8988T (cell line): ENCODE data around the gene CERK.
"Not testable (repeated sequence)": the region's sequence is repeated elsewhere in the genome, so short reads cannot be mapped to it uniquely, and the experiment has no call there.

Experiments
- DNase-seq: peaks from one replicate; pipeline ENCODE4 v3.0.0; 2011

Gene CERK

GRCh38 chr22:46748908-46749675 is 11.0 kb upstream of the CERK start:
- DNase-seq, result no peak

DNA sequence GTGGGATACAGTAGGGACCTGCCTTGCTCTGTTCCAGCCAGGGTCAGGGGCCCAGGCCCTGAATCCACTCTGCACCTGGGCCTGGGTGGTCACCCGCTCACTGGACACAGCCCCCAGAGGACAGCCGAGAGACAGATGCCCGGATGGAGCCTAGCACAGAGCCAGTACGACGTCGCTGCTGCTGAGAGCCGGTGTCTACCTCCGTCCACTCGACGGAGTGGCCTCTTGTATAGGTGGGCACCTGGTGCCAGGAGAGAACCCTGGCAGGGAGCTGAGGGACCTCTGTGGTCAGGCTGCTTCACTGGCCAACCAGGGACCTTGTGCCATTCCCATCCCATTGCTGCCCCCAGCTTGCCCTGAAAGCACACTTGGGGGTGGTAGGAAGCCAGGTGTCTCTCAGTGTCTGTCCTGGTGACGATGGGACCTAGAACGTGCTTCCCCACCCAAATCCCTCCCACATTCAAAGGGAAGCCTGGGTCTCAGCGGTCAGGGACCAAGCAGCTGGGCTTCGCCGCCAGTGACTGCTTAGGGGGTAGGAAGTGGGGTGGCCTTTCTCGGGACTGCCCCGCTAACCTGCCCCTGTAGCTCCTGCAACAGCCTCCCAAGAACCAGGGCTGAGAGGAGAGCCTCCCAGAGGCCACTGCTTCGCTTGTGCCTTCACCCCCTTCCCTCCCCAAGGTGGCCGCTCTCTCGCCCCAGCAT is 10.3 kb upstream of the CERK start:
- DNase-seq, result no peak

- no peak for DNase-seq
Observed at GRCh38 chr22:46747646-46748045, 9.6 kb upstream of the CERK start.

DNA sequence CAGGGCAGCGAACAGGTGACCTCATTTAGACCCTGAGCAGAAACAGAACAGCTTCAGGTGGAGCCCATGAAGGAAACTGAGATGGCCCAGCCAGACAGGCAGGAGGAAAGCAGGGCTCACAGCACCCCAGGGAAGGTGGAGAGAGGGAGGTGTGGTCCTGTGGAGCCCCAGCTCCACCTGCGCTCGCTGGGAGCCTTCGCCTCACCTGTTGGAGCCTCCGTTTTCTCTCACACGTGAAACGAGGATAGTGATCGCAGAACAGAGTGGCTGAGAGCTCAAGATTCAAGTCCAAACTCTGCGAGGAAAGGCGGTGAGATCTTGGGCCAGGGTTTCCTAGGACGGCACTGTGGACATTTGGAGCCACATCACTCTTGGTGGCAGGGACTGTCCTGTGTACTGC is 8.6 kb upstream of the CERK start:
- DNase-seq, result no peak

- no peak for DNase-seq
Observed at GRCh38 chr22:46746192-46746591, 8.1 kb upstream of the CERK start.

GRCh38 chr22:46744581-46744980 is 6.5 kb upstream of the CERK start:
- DNase-seq, result no peak

DNA sequence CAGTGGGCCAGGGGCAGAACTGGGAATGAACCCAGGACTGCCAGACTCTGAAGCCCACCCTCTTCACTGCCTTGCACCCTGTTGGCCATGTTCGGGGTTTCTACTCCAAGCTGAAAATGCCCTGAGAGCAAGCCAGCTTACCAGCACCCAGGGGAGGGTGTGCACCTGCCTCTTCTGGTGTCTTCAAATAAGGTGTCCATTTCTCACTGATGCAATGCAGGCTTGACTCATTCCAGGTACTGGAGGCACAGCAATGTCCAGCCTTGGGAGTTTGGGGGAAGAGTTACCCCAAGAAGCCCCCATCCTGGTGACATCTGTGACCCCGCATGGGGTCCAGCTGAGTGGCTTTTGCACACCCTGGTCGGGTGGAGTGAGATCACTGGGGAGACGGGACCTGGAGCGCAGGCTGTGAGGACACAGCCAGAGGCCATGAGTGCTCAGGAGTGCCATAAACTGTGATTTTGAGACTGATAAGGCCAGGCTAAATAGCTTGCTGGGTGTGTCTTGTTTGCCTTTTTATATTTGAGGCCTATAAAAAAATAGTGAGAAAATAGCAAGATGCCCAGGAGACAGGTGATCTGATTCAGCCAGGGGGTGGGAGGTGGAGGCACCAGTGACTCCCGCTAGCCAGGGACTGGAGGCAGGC is 4.6 kb upstream of the CERK start:
- DNase-seq, result no peak

GRCh38 chr22:46741974-46742519 is 4.0 kb upstream of the CERK start:
- no peak for DNase-seq

- no peak for DNase-seq
Observed at GRCh38 chr22:46740910-46741780, 3.1 kb upstream of the CERK start.

DNA sequence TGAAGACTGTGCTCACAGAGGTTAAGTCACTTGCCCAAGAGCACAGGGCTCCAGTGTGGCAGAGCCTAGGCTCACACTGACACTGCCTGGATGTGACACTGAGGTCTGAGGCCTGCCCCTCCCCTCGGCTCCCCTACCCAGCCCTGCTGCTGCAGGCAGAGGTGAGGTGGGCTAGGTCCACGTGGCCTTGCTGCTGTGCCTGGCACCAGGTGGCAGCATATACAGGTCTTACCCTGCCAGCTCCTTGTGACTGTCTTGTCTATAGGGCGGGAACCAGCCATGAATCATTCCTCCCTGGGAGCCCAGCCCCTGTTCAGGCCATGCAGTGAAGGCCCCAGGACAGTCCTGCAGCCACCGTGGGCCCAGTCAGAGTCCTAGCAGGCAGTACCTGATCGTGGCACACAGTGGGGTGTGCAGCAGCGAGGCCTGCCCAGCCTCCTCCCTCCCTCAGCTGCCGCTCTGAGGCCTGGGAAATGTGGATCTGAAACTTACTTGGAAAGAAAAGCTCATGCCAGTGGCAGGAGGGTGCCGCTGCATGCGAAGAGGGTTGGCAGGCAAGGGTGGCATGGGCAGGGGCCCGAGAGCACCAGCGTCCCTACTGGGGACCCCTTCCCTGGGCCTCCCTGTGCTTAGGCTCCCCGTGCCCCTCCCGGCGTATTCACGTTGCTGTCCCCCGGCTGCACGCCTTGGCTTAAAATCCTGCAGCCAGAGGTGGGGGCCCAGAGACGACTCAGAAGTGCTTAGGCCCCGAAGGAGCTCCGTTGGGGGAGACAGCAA is 1.2 kb upstream of the CERK start:
- DNase-seq, result no peak

DNA sequence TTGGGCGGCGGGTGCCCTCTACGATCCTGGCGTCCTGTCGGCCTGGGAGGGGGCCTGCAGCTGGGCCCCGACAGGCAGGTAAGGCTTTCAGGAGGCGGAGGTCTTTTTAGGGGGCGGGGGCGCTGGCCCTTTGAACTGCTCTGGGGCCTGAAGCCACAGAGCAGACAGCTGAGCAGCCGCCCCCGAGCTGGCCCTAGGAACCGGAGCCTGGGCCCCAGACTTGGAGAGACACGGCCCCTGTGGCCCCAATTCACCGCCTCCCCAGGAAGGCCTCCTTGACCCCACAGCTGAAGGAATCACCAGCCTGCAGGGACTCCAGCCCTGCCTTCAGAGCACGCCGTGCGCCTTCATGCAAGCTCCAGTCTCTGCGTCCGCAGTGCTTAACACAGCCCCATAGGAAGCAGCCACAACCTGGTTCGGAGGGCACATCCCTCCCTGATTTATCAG is 618 bp upstream of the CERK start:
- DNase-seq, result no peak

DNA sequence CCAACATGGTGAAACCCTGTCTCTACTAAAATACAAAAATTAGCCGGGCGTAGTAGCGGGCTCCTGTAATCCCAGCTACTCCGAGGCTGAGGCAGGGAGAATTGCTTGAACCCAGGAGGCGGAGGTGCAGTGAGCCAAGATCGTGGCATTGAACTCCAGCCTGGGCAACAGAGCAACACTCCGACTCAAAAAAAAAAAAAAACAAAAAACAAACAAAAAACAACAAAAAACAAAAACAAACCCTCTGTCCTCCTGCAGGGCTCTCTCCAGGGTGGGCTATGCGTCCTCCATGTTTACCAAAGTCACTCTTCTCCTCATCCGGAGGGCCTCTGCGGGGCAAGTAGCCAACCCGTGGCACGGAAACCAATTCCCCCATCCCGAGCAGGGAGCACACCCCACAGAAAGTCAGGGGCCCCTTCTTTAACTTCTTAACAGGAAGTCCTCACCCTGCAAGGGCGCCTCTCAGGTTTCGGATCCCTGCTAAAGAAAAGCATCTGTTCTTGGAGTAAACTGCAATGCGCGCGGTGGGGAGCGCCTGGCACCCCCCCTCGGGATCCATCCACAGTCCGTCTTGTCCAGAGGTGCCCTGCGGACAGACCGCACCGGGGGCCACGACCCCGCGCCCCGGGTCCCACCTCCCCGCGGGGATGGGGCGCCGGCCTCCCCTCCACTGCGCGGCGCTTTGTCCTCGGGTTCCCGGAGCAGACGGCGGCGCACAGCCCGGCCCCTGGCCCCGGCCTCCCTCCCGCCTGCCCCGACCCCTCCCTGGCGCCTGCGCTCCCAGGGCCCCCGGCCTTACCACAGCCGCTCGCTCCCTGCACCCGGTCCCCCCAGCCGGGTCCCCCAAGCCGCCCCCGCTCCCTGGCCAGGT is 712 bp downstream of the CERK start:
- DNase-seq, result no peak

DNA sequence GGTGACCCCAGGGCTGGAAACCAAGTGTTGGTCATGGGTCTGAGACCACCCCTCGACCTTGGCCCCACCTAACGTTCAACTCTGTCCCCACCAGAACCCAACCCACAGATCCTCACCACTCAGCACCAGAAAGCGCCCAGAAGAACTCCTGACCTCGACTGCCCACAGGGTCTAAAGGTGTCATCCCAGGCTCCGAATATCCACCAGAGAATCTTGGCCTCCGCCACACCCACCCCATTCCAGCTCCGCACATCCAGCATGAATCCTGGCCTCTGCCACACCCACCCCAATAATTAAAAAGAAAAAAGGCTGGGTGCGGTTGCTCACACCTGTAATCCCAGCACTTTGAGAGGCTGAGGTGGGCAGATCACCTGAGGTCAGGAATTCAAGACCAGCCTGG is 1.3 kb downstream of the CERK start:
- DNase-seq, result no peak

DNA sequence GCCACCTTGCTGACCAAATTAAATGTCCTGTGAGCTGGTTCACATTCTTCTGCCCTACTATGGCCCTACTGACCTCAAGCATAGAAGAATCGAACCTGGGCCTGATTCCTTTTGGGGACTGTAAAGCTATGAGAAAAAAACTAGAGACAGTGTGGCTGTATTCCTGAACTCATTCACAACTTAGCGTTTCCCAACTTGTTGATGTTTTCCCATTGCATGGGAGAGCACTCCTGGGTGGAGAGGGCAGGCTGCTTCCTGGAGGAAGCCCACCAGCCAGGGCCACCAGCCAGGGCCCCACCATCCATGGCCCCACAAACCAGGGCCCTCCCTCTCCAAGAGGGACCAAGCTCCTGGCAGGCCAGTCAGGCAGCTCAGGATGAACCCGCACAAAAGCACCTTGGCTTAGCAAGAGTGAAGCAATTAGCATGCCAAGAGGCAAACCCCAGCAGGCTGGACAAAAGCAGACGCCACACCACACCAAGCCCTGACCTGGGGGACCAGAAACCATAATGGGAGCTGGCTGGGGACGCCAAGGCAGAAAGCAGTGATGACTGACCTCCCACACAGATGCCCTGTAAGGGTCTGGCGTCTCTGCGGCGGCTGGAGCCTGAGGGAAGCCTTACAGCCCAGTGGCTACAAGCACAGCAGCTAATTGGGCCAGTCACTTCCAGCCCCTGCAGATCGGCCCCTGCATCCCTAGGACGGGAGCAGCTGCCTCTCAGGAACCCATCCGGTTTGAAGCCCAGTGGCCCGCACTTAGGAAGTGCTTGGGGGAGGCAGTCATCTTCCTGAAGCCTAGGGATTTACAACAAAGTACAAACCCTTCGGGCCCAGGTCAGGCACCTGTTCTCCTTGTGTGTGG is 2.1 kb downstream of the CERK start:
- no peak for DNase-seq

- DNase-seq, result no peak
Observed at GRCh38 chr22:46734830-46735453, 3.1 kb downstream of the CERK start.

DNA sequence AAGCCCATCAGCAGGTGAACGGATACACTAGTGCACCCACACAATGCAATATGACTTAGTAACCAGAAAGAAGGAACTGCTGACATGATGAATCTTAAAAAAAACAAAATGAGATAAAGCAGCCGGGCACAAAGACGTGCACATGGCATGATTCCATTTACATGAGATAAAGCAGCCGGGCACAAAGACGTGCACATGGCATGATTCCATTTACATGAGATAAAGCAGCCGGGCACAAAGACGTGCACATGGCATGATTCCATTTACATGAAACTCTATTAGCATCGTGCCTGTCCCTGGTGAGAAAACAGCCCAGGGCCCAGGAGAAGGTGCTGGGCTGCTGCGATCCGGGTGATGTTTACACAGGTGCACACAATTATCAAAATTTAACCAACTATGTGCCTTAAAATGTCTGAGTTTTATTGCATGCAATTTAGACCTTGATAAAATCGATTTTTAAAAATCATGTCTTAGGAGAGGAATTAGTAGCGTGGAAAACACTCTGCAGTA is 3.8 kb downstream of the CERK start:
- DNase-seq, result not testable (repeated sequence)

- no peak for DNase-seq
Observed at GRCh38 chr22:46732513-46732912, 5.5 kb downstream of the CERK start.

GRCh38 chr22:46732041-46732379 is 6.0 kb downstream of the CERK start:
- no peak for DNase-seq
